ENCODE data around the gene MYLK.

Gene MYLK

DNA sequence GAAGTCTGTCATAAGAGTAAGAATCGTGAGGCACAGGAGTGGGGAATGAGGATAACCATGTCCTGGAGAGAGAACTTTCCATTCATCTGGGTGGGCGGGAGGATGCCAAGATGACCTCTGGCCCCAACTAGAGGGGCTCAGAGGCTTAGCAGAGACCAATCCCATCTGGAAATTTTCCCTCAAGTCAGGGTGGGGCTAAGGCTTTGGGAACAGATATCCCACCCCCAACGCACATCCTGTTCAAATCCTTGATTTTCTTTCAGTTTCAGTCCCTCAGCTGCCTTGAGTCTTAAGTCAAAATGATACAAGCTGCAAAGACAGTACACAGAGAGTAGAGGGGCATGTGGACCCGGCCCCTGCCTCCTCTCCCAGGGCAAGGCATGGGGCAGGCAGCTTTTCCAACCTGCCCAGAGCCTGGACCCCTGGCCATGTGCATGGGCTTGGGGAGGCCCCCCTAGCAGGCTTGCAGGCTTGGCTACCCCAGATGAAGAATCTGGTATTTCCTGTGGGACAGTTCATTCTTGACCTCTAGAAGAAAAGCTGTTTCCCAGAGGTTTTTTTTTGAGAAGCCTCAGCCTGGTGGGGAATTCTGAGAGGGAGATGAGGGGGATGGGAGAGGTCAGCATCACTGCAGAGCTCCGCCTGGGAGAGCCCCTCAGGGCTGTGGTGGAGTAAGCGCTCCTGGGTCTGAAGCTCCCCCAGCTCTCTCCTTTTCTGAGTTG lies 189.6 kb downstream of the MYLK start:
- no peak for DNase-seq

GRCh38 chr3:123693584-123694190 lies 190.4 kb downstream of the MYLK start:
- DNase-seq, result no peak

GRCh38 chr3:123692671-123693070 lies 191.5 kb downstream of the MYLK start:
- no peak for DNase-seq

GRCh38 chr3:123692041-123692440 lies 192.1 kb downstream of the MYLK start:
- DNase-seq, result no peak

GRCh38 chr3:123689831-123690230 lies 194.3 kb downstream of the MYLK start:
- DNase-seq, result no peak

DNA sequence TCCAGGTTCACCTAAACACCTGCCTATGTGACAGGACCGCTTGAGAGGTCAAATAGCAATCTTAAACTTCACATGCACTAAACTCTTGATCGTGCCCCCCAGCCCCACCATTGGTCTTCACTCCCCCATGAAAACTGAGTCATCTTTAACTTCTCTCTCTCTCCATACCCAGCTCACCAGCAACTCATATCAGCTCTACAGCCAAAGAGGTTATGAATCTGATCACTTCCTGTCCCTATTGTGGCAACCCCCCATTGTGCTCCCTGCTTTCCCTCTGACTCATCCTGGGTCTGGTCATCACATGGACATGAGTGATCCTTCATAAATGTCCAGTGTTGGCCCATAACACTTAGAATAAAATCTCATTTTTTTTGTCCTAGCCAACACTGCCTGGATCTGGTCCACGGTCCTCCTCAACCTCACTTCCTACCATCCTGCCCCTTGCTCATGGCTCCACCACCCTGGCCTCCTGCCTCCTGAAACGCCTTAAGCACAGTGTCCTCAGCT lies 195.8 kb downstream of the MYLK start:
- DNase-seq, result peak; percentile 90

- DNase-seq, result no peak
Observed at GRCh38 chr3:123687286-123687685, 196.8 kb downstream of the MYLK start.

DNA sequence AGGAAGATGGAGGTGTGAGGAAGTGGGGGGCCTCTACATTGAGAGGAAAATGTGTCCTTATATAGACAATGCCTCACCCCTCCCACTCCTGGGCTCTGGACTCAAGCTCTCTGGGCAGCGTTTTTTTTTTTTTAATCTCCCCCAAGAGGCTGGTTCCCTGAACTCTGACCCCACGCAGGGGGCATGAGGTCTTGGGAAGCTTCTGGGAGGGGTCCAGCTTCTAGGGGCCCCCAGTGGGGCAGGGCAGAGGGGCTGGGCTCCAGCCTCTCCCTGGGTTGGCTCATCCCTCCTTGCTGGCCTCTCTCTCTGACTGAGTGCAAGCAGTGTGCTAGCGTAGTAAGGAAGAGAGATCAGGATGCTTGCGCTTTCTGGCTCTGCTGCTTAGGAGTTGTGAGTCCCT lies 197.9 kb downstream of the MYLK start:
- DNase-seq, result peak; percentile 34

DNA sequence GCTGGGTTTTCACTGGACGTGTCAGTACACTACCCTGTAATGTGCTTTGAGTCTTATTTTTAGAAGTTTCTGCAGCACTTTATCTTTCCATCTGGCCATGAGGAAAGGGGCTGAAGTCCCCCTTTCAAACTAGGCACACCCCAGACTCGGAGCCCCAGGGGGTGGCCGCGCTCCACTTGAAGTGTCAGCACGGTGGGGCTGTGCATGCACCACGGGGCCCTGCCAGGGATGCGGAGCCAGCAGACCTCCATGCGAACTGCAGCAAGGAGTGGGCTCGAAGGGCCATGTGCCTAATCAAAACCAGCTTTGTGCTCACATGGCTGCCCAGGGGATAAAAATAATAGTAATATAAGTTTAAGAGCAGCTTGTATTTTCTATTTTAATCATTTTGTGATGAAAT lies 198.4 kb downstream of the MYLK start:
- DNase-seq, result no peak

GRCh38 chr3:123684636-123685035 lies 199.5 kb downstream of the MYLK start:
- no peak for DNase-seq

DNA sequence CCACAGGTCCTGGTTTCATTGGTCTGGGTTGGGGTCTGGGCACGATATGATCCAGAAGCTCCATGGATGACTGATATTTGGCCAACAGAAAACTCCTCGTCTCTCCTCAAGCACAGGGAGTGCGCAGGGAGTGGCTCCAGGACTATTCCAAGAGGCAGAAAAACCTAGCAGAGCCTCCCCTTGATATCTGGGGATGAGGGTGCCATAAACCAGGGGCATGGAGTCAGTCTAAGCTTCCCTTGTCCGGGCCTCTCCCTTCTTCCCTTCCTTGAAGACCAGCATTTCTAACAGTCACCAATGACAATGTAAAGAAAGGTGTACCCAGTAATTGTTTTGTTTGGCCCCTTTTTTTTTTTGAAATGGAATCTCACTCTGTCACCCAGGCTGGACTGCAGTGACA lies 199.9 kb downstream of the MYLK start:
- DNase-seq, result no peak

GRCh38 chr3:123683505-123684154 lies 200.5 kb downstream of the MYLK start:
- no peak for DNase-seq

DNA sequence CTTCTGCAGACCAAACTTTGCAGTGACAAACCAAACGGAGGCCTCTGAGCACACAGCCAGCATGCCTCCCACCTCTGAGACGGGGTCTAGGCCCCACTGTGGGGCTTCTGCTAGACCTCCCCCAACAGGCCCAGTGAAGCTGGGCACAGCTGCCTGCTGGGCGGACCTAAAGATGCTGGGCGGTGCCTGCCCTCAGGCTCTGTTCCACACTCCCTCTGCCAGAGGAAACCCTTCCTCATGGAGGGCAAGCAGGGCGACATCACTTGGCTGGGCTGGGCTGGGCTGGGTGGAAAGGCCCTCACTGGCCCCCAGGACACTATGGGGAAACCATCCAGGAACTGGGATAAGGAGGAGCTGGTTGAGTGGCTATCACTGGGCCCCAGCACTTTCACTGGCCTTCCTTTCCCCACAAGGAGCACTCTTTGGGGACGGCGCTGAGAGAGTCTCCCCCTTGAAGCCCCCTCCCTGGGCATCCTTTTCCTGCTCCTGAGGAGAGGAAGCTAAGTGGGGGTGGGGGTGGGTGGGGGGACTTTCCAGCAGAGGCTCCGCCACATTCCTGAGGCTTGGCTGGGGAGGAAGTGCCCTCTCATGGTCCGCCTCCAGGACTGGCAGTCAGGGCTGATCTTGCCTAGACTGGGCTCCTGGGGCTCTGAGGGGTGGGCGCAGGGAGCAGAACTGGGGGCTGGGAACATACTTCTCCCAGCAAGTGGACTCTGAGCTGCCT lies 201.2 kb downstream of the MYLK start:
- DNase-seq, result no peak

GRCh38 chr3:123682302-123682701 lies 201.8 kb downstream of the MYLK start:
- DNase-seq, result no peak

- no peak for DNase-seq
Observed at GRCh38 chr3:123679712-123680386, 204.3 kb downstream of the MYLK start.

DNA sequence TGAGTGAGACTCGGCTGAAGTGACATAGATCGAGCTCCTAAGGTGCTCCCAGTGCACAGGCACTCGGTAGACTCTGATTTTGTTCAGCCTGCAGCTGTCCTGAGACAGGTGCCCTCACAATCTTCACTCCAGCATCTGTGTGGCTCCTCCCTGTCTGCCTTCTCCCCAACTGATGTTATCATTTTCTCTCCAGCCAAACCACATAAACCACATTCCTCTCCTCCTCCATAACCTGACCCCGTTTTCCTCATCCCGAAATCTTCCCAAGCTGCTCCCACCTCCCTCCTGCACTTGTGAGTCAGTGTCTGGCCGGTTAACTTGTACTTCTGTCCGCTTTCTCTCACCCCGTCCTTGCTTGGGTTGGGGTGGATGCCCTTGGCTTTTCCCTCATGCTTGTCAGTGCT lies 206.0 kb downstream of the MYLK start:
- peak; percentile 92 for DNase-seq

GRCh38 chr3:123672429-123673146 lies 211.5 kb downstream of the MYLK start:
- no peak for DNase-seq

- no peak for DNase-seq
Observed at GRCh38 chr3:123670743-123671142, 213.4 kb downstream of the MYLK start.

GRCh38 chr3:123668906-123669305 lies 215.2 kb downstream of the MYLK start:
- no peak for DNase-seq

DNA sequence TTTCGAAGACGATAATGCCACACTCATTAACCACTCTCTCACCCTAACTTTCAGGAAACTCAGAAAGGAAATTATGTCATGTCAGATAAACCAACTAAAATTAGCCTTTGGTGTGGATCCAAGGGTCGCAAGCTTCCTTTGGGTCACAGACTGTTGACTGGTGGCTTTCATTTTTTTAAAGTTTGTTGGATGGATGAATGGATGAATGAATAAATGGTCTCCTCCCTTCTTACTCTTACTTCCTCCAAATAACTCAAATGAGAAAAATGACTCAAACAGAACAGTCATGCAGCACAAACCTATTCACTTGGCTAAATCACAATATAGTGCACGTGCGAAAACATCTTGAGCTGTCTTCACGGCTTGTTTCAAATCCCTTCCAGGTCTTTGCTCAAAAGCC lies 216.3 kb downstream of the MYLK start:
- DNase-seq, result peak; percentile 31

GRCh38 chr3:123664753-123665152 lies 219.4 kb downstream of the MYLK start:
- peak; percentile 77 for DNase-seq

- no peak for DNase-seq
Observed at GRCh38 chr3:123663977-123664376, 220.2 kb downstream of the MYLK start.

All from fibroblast of skin of right quadriceps (primary cell).